Ishikawa (cell line): ENCODE results near the gene WEE1.

Experiments used
- CEBPB ChIP-seq: IDR thresholded peaks from 2 replicates; pipeline ENCODE4 v1.6.1; 2012
- CREB1 ChIP-seq: IDR thresholded peaks from 2 replicates; pipeline ENCODE4 v1.6.1; 2012; ENCODE audit warnings: low read depth
- EGR1 ChIP-seq: IDR thresholded peaks from 2 replicates; pipeline ENCODE4 v1.6.1; 2012
- EP300 ChIP-seq: IDR thresholded peaks from 2 replicates; pipeline ENCODE4 v1.6.1; 2012; ENCODE audit warnings: borderline replicate concordance
- FOXM1 ChIP-seq: IDR thresholded peaks from 2 replicates; pipeline ENCODE4 v1.6.1; 2012; ENCODE audit warnings: low read depth, borderline replicate concordance
- MAX ChIP-seq: IDR thresholded peaks from 2 replicates; pipeline ENCODE4 v1.6.1; 2012
- NFIC ChIP-seq: IDR thresholded peaks from 2 replicates; pipeline ENCODE4 v1.6.1; 2012
- RAD21 ChIP-seq: IDR thresholded peaks from 2 replicates; pipeline ENCODE4 v1.6.1; 2012; ENCODE audit warnings: low read depth
- REST ChIP-seq: IDR thresholded peaks from 2 replicates; pipeline ENCODE4 v1.6.1; 2012; ENCODE audit warnings: low read depth, mild to moderate bottlenecking
- TAF1 ChIP-seq: IDR thresholded peaks from 2 replicates; pipeline ENCODE4 v1.6.1; 2012; ENCODE audit warnings: low read depth, mild to moderate bottlenecking
- TCF12 ChIP-seq: IDR thresholded peaks from 2 replicates; pipeline ENCODE4 v1.6.1; 2012; ENCODE audit warnings: low read depth
- TEAD4 ChIP-seq: IDR thresholded peaks from 2 replicates; pipeline ENCODE4 v1.6.1; 2012
- USF1 ChIP-seq: IDR thresholded peaks from 2 replicates; pipeline ENCODE4 v1.6.1; 2012
- YY1 ChIP-seq: IDR thresholded peaks from 2 replicates; pipeline ENCODE4 v1.6.1; 2012; ENCODE audit warnings: low read depth
- ZBTB7A ChIP-seq: IDR thresholded peaks from 2 replicates; pipeline ENCODE4 v1.6.1; 2012; ENCODE audit warnings: low read depth

WEE1 gene

GRCh38 chr11:9609002-9609759 is 35.7 kb downstream of the WEE1 start:
- TF ChIP-seq REST (no peak), NFIC (no peak), TAF1 (no peak), EP300 (no peak), USF1 (no peak), ZBTB7A (no peak), CREB1 (no peak), FOXM1 (no peak), YY1 (no peak), CEBPB (no peak), EGR1 (no peak), TEAD4 (no peak), RAD21 (no peak), TCF12 (no peak), MAX (no peak)

- TF ChIP-seq TEAD4 (no peak), FOXM1 (no peak), TAF1 (no peak), NFIC (no peak), CREB1 (no peak), RAD21 (no peak), EP300 (no peak), REST (no peak), ZBTB7A (no peak), EGR1 (no peak)
Measured at GRCh38 chr11:9609841-9610240, 36.4 kb downstream of the WEE1 start.

GRCh38 chr11:9613118-9613829 is 39.8 kb downstream of the WEE1 start:
- peak; percentile 81; the same call in 1 of the 2 replicates for TF ChIP-seq EP300
- peak; percentile 66; the same call in 1 of the 2 replicates for TF ChIP-seq FOXM1
- no peak for TF ChIP-seq YY1
- no peak for TF ChIP-seq REST
- peak; percentile 93 for TF ChIP-seq TEAD4
- no peak for TF ChIP-seq CREB1
- TF ChIP-seq EGR1 = no peak
- TF ChIP-seq CEBPB = no peak
- TF ChIP-seq RAD21 = peak; percentile 85
- TF ChIP-seq USF1 = no peak
- peak; percentile 88 for TF ChIP-seq TCF12
- TF ChIP-seq NFIC = peak; percentile 61
- TF ChIP-seq MAX = peak; percentile 23; the same call in 1 of the 2 replicates
- no peak for TF ChIP-seq TAF1
- TF ChIP-seq ZBTB7A = no peak; the same call in 1 of the 2 replicates
